GM18508 (cell line): ENCODE results near the gene CHRNA7.
"Not testable (repeated sequence)": the region's sequence is repeated elsewhere in the genome, so short reads cannot be mapped to it uniquely, and the experiment has no call there.

Experiments
- ATAC-seq: cut with Tn5 transposase; IDR thresholded peaks from one replicate; pipeline ENCODE4 v1.9.1; 2021; ENCODE audit warnings: moderate number of reproducible peaks; ENCODE audit not compliant: insufficient read depth, unreplicated experiment

Gene CHRNA7

GRCh38 chr15:32164747-32165146 lies 134.4 kb downstream of the CHRNA7 start:
- ATAC-seq: not testable (repeated sequence)

- not testable (repeated sequence) for ATAC-seq
Observed at GRCh38 chr15:32165775-32166174, 135.5 kb downstream of the CHRNA7 start.

- not testable (repeated sequence) for ATAC-seq
Observed at GRCh38 chr15:32166270-32166669, 136.0 kb downstream of the CHRNA7 start.

GRCh38 chr15:32167913-32168312 lies 137.6 kb downstream of the CHRNA7 start:
- not testable (repeated sequence) for ATAC-seq

DNA sequence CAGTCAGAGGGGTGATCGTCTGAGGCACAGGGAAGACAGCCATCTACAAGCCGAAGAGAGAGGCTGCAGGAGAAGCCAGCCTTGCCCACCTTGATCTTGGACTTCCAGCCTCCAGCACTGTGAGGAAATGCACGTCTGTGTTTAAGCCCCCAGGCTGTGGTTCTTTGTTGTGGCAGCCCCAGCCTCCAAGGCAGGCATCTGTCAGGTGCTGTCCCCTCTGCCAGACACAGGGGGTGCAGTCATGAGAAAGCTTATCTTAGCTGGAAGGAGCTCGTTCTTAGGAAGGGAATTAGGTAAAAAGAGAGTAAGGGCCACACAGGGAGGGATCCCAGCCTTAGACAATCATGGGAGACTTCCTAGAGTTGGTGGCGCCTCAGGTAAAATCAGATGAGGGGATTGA lies 150.3 kb downstream of the CHRNA7 start:
- ATAC-seq: not testable (repeated sequence)

DNA sequence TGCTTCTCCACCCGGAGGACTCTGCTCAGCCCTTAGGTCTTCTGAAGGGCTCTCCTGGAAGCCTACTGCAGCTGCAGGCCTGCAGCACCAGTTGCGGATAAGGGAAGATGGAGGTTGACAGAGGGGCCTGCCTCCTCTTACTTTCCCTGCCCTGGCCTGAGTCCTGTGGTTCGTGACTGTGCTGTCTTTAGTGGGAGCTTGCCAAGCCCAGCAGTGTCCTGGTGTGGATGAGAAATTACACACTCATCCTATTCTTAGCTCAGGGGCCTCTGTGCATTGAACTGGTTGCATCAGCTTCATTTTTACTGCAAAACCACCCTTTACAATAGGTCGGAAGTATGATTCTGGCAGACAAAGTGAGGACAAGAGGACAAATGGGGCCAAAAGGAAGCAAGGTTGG lies 163.5 kb downstream of the CHRNA7 start:
- ATAC-seq: not testable (repeated sequence)

DNA sequence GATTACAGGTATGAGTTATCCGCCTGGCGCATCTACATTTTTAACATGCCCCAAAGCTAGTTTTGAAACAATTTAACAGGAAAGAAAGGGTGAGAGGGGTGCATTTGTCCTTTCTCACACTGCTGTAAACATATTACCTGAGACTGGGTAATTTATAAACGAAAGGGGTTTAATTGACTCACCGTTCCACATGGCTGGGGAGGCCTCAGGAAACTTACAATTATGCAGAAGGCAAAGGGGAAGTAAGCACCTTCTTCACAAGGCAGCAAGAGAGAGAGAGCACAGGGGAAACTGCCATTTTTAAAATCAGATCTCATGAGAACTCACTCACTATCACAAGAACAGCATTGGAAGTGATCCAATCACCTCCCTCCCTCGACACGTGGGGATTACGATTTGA lies 165.9 kb downstream of the CHRNA7 start:
- not testable (repeated sequence) for ATAC-seq

DNA sequence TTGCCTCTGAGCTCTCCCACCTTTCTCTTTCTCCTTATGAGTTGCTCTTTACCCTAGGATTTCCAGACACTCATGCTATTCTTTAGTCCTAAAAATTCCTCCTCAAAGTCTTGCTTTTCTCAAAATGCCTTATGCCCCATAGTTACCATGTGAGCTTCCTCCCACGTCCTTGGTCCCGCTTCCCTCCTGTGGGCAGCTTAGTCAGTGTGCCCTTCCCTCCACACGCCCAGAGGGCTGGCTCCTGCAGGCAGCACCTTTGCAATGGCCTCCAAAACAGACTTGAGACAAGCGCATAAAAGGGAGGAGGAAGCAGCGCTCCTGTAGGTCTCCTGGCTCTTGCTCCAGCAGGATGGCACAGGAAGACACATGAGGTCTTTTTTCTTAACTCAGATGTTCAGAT lies 168.6 kb downstream of the CHRNA7 start:
- not testable (repeated sequence) for ATAC-seq

DNA sequence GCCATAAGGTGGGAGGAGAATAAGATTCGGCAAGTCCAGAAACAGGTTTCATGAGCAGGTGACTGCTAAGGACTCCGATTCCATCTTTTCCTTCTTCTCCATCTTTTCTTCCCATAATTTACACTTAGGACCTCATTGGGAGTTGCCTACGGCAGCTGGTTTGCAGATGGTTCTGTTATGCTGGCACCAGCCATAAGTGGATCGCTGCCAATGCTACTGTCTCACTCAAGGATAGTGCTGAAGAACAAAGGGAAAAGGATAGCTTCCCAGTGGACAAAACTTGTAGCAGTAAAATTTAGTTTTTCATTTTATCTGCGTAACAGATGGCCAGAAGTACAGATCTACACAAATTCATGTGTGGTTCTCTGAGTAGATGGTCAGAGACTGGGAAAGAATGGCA lies 178.8 kb downstream of the CHRNA7 start:
- not testable (repeated sequence) for ATAC-seq

DNA sequence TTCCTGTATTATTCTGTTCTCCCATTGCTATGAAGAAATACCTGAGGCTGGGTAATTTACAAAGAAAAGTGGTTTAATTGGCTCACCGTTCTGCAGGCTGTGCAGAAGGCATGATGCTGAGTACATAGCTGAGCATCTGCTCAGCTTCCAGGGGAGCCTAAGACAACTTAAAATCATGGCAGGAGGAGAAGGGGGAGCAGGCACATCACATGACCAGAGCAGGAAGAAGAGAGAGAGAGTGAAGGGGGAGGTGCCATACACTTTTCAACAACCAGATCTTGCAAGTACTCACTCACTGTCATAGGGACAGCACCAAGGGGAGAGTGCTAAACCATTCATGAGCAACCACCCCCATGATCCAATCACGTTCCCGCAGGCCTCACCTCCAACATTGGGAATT lies 188.4 kb downstream of the CHRNA7 start:
- ATAC-seq: no peak
